Activated T-cell treated with anti-CD3 and anti-CD28 coated beads for 48 hours (primary cell): Measurements from ENCODE around the gene KIF5A.
"Not testable (repeated sequence)": the region's sequence is repeated elsewhere in the genome, so short reads cannot be mapped to it uniquely, and the experiment has no call there.

Experiments used
- DNase-seq: peaks from one replicate; pipeline ENCODE4 v3.0.0-alpha.2; 2020; ENCODE audit warnings: low read depth

KIF5A gene

GRCh38 chr12:57607958-57608663 is 58.3 kb downstream of the KIF5A start:
- no peak for DNase-seq

- no peak for DNase-seq
Measured at GRCh38 chr12:57609101-57609780, 59.4 kb downstream of the KIF5A start.

GRCh38 chr12:57609781-57610553 is 60.1 kb downstream of the KIF5A start:
- no peak for DNase-seq

GRCh38 chr12:57610554-57611107 is 60.8 kb downstream of the KIF5A start:
- DNase-seq = no peak

GRCh38 chr12:57611108-57611826 is 61.4 kb downstream of the KIF5A start, which contains the start of gene ARHGEF25:
Gene ARHGEF25 (plus strand): TSS chr12:57611435. CDS start chr12:57611895, 460 bp downstream.
- DNase-seq = peak; percentile 51

GRCh38 chr12:57611827-57612710 is 62.2 kb downstream of the KIF5A start:
- DNase-seq = no peak

GRCh38 chr12:57612711-57613426 is 63.0 kb downstream of the KIF5A start:
- no peak for DNase-seq

- no peak for DNase-seq
Measured at GRCh38 chr12:57613427-57614109, 63.7 kb downstream of the KIF5A start.

- DNase-seq = no peak
Measured at GRCh38 chr12:57614178-57614947, 64.5 kb downstream of the KIF5A start.

- no peak for DNase-seq
Measured at GRCh38 chr12:57614948-57615500, 65.2 kb downstream of the KIF5A start.

- DNase-seq = no peak
Measured at GRCh38 chr12:57615637-57616036, 65.8 kb downstream of the KIF5A start.

- no peak for DNase-seq
Measured at GRCh38 chr12:57616383-57617101, 66.7 kb downstream of the KIF5A start.

- DNase-seq = no peak
Measured at GRCh38 chr12:57617942-57618341, 68.1 kb downstream of the KIF5A start.

GRCh38 chr12:57618431-57618830 is 68.6 kb downstream of the KIF5A start:
- not testable (repeated sequence) for DNase-seq

GRCh38 chr12:57618966-57619433 is 69.2 kb downstream of the KIF5A start:
- no peak for DNase-seq

- DNase-seq = no peak
Measured at GRCh38 chr12:57619434-57620244, 69.8 kb downstream of the KIF5A start.
